Astrocyte (in vitro differentiated cells and primary cell): Measurements from ENCODE around the gene FGGY. TPM values are rescaled to one million over a fixed set of nuclear protein-coding genes. Genes with fewer than 3 reads are reported as not detected.

Source experiments
- DNase-seq: peaks from one replicate; pipeline ENCODE4 v3.0.0-alpha.2; 2010; ENCODE audit warnings: low read depth
- FAIRE-seq: peaks from 2 replicates; lab custom pipeline; 2011; peaks lifted over from hg19 to GRCh38; lab: Jason Lieb, UNC
- H2AFZ ChIP-seq: 2 replicates; pipeline ENCODE4 v1.6.0; 2012; ENCODE audit warnings: low read depth, low read length, inconsistent platforms
- H3K27ac ChIP-seq: 2 replicates; pipeline ENCODE4 v1.5.1; 2011; ENCODE audit warnings: low read depth, low read length, inconsistent platforms
- H3K27me3 ChIP-seq: 2 replicates; pipeline ENCODE4 v1.6.0; 2011; ENCODE audit warnings: low read length, inconsistent platforms; ENCODE audit not compliant: insufficient read depth
- H3K36me3 ChIP-seq: 2 replicates; pipeline ENCODE4 v1.5.1; 2011; ENCODE audit warnings: low read length, inconsistent platforms; ENCODE audit not compliant: insufficient read depth
- H3K4me1 ChIP-seq: 2 replicates; pipeline ENCODE4 v1.5.1; 2011; ENCODE audit warnings: low read length, inconsistent platforms; ENCODE audit not compliant: insufficient read depth
- H3K4me2 ChIP-seq: 2 replicates; pipeline ENCODE4 v1.6.0; 2012; ENCODE audit warnings: low read length, inconsistent platforms
- H3K4me3 ChIP-seq: 2 replicates; pipeline ENCODE4 v1.5.1; 2011; ENCODE audit warnings: low read depth, mild to moderate bottlenecking, low read length, inconsistent platforms; ENCODE audit not compliant: insufficient read depth
- H3K79me2 ChIP-seq: 2 replicates; pipeline ENCODE4 v1.6.0; 2012; ENCODE audit warnings: mild to moderate bottlenecking, low read length, inconsistent platforms; ENCODE audit not compliant: insufficient read depth
- H3K9ac ChIP-seq: 2 replicates; pipeline ENCODE4 v1.6.0; 2012; ENCODE audit warnings: mild to moderate bottlenecking, low read length, inconsistent platforms
- H3K9me3 ChIP-seq: 2 replicates; pipeline ENCODE4 v1.5.1; 2012; ENCODE audit warnings: low read depth, mild to moderate bottlenecking, low read length, inconsistent platforms; ENCODE audit not compliant: insufficient read depth
- H4K20me1 ChIP-seq: 2 replicates; pipeline ENCODE4 v1.6.0; 2012; ENCODE audit warnings: low read length, inconsistent platforms; ENCODE audit not compliant: insufficient read depth
- H3K27ac Mint-ChIP-seq: one replicate; pipeline ENCODE4 v1.8.0; 2021; ENCODE audit warnings: mild to moderate bottlenecking, mixed read lengths; ENCODE audit not compliant: unreplicated experiment
- H3K27me3 Mint-ChIP-seq: one replicate; pipeline ENCODE4 v1.8.0; 2021; ENCODE audit warnings: low read depth, mixed read lengths; ENCODE audit not compliant: unreplicated experiment
- H3K36me3 Mint-ChIP-seq: one replicate; pipeline ENCODE4 v1.8.0; 2021; ENCODE audit warnings: low read depth, mixed read lengths; ENCODE audit not compliant: unreplicated experiment
- H3K4me1 Mint-ChIP-seq: one replicate; pipeline ENCODE4 v1.8.0; 2021; ENCODE audit warnings: low read depth, mixed read lengths; ENCODE audit not compliant: unreplicated experiment
- H3K4me3 Mint-ChIP-seq: one replicate; pipeline ENCODE4 v1.8.0; 2021; ENCODE audit warnings: mild to moderate bottlenecking, moderate library complexity, mixed read lengths; ENCODE audit not compliant: unreplicated experiment
- H3K9me3 Mint-ChIP-seq: one replicate; pipeline ENCODE4 v1.8.0; 2021; ENCODE audit warnings: mild to moderate bottlenecking, mixed read lengths; ENCODE audit not compliant: unreplicated experiment
- CTCF ChIP-seq: IDR thresholded peaks from 2 replicates; pipeline ENCODE4 v1.5.1; 2011; ENCODE audit warnings: low read depth, mild to moderate bottlenecking, inconsistent platforms, low read length, moderate library complexity; ENCODE audit not compliant: insufficient read depth
- EZH2 ChIP-seq: IDR thresholded peaks from 2 replicates; pipeline ENCODE4 v1.6.1; 2012; ENCODE audit warnings: mild to moderate bottlenecking, low read length, inconsistent platforms; ENCODE audit not compliant: insufficient read depth
- total RNA-seq: library from RNA; stranded (reverse); gene quantifications from 2 replicates; pipeline ENCODE4 v1.2.1, GENCODE V29; 2021

FGGY gene
- total RNA-seq, 1 donor from 2014 or later, result 6.8 TPM

GRCh38 chr1:59266927-59267293 lies 30.0 kb upstream of the FGGY start:
- FAIRE-seq, result no peak

GRCh38 chr1:59268406-59268805 lies 28.5 kb upstream of the FGGY start:
- FAIRE-seq (no peak), DNase-seq (no peak)
- no peaks in the 10 kb centered on the region for H3K36me3 Mint-ChIP-seq
- no peak overlapping the region for H3K4me3 Mint-ChIP-seq
- Histone ChIP-seq H3K4me2 (no peak overlapping the region), H3K9ac (no peak overlapping the region), H3K27ac (no peak overlapping the region), H3K4me3 (no peak overlapping the region), H2AFZ (no peak overlapping the region), H4K20me1 (no peaks in the 10 kb centered on the region), H3K79me2 (no peaks in the 10 kb centered on the region), H3K27me3 (no peaks in the 10 kb centered on the region), H3K4me1 (peaks cover 8% of the 10 kb centered on the region), H3K9me3 (no peaks in the 10 kb centered on the region), H3K36me3 (no peaks in the 10 kb centered on the region)
- no peaks in the 10 kb centered on the region for H3K27me3 Mint-ChIP-seq
- H3K9me3 Mint-ChIP-seq, result peaks cover 2% of the 10 kb centered on the region
- no peak overlapping the region for H3K27ac Mint-ChIP-seq
- no peak for TF ChIP-seq EZH2
- TF ChIP-seq CTCF, result no peak
- peaks cover 15% of the 10 kb centered on the region for H3K4me1 Mint-ChIP-seq

More at GRCh38 chr1:59266927-59267293, 30.0 kb upstream of the FGGY start:
- DNase-seq, result no peak
- H2AFZ ChIP-seq, result no peak overlapping the region
- H3K4me1 ChIP-seq, result no peaks in the 10 kb centered on the region
- H3K27me3 ChIP-seq, result no peaks in the 10 kb centered on the region
- H3K27ac ChIP-seq, result no peak overlapping the region
- H4K20me1 ChIP-seq, result no peaks in the 10 kb centered on the region
- H3K9ac ChIP-seq, result no peak overlapping the region
- Mint-ChIP-seq H3K9me3 (peaks cover 2% of the 10 kb centered on the region), H3K27me3 (no peaks in the 10 kb centered on the region), H3K4me3 (no peak overlapping the region), H3K4me1 (peaks cover 2% of the 10 kb centered on the region), H3K27ac (no peak overlapping the region), H3K36me3 (no peaks in the 10 kb centered on the region)
- H3K4me2 ChIP-seq, result no peak overlapping the region
- H3K36me3 ChIP-seq, result no peaks in the 10 kb centered on the region
- TF ChIP-seq EZH2 (no peak), CTCF (no peak)
- H3K4me3 ChIP-seq, result no peak overlapping the region
- no peaks in the 10 kb centered on the region for H3K9me3 ChIP-seq
- H3K79me2 ChIP-seq, result no peaks in the 10 kb centered on the region

- Histone ChIP-seq H3K9me3 (no peaks in the 10 kb centered on the region), H2AFZ (no peak overlapping the region), H3K9ac (no peak overlapping the region), H3K4me1 (peaks cover 8% of the 10 kb centered on the region), H3K79me2 (no peaks in the 10 kb centered on the region), H3K4me3 (no peak overlapping the region), H3K4me2 (no peak overlapping the region), H3K27me3 (no peaks in the 10 kb centered on the region), H3K27ac (no peak overlapping the region), H3K36me3 (no peaks in the 10 kb centered on the region), H4K20me1 (no peaks in the 10 kb centered on the region)
- no peak overlapping the region for H3K4me3 Mint-ChIP-seq
- DNase-seq (no peak), FAIRE-seq (no peak)
- H3K27ac Mint-ChIP-seq, result no peak overlapping the region
- H3K27me3 Mint-ChIP-seq, result no peaks in the 10 kb centered on the region
- H3K36me3 Mint-ChIP-seq, result no peaks in the 10 kb centered on the region
- TF ChIP-seq EZH2, result no peak
- no peak for TF ChIP-seq CTCF
- peaks cover 18% of the 10 kb centered on the region for H3K4me1 Mint-ChIP-seq
- H3K9me3 Mint-ChIP-seq, result peaks cover 2% of the 10 kb centered on the region
Measured at GRCh38 chr1:59271561-59272260, 25.2 kb upstream of the FGGY start.
